Astrocyte of the hippocampus (primary cell): ENCODE data around the gene DELE1.

Experiments used
- DNase-seq: peaks from one replicate; pipeline ENCODE4 v3.0.0; 2011; ENCODE audit warnings: low read depth, low spot score

DELE1 gene

GRCh38 chr5:141957367-141957996 is 33.8 kb downstream of the DELE1 start:
- no peak for DNase-seq

- DNase-seq: no peak
Observed at GRCh38 chr5:141958113-141958512, 34.4 kb downstream of the DELE1 start, which contains the start of gene PCDH12. Gene PCDH12 (minus strand): TSS chr5:141958202. CDS start chr5:141957851, 351 bp downstream.

DNA sequence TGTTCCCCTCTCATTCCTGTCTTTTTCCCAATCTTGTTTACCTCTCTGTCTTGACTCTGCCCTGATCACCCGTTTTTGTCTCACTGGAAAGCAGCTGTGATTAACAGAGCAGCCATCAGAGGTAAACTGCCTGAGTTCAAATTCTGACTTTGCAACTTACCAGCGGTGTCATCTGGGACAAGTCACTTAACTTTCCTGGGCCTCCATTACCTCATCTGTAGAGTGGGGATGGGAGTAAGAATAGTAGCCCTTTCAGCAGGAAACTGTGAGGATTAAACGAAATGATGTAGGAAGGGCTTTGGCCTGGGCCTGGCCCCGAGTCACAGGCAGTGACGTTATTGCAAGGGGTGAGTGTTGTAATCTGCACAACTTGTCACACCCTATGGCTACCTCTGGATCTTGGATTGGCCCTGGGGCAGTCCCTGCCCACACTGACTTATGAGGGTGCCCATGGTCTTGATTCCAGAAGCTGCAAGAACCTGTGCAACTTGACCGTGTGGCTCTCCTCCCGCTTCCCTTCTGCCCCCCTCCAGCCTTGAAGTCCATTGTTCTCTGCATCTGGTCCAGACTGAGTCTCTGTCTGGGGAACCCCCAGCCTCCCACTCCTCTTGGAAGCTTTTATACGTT is 35.0 kb downstream of the DELE1 start:
- DNase-seq: no peak

- DNase-seq: no peak
Observed at GRCh38 chr5:141960018-141960417, 36.3 kb downstream of the DELE1 start.

DNA sequence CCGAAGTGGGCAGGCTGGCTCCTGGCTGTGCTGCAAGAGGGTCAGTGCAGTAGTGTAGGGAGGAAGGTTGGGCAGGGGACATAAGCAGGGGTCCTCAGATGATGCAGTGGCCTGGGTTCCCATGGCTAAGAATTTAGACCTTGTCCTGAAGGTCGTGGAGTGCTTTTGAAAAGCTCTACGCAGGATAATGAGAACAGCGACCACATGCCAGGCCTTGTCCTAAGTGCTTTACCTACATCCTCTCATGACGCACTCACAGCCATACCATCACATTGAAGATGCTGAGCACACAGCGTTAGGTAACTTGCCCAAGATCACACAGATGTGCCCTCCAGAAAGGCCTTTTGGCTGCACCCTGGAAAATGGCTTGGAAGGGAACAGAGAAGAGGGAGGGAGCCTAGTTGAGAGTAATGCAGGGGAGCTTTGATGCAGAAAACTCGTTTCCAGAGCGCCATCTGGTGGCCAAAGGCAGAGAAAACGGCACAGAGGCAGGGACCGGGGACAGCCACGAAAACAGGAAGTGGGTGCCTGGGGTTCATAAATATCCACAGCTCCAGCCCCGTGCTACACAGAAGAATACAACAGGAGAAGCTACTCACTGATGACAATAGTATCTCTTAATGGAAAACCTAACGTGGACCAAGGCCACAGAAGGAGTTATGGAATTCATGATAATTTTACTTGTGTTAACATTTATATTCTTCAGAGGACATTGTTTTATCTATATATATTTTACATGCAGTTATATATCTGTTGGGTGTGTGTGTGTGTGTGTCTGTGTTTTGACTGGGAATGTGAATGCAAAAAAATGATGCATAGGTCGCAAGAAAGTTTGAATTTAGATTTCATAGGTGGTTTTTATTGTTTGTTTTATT is 37.0 kb downstream of the DELE1 start:
- peak; percentile 92 for DNase-seq

DNA sequence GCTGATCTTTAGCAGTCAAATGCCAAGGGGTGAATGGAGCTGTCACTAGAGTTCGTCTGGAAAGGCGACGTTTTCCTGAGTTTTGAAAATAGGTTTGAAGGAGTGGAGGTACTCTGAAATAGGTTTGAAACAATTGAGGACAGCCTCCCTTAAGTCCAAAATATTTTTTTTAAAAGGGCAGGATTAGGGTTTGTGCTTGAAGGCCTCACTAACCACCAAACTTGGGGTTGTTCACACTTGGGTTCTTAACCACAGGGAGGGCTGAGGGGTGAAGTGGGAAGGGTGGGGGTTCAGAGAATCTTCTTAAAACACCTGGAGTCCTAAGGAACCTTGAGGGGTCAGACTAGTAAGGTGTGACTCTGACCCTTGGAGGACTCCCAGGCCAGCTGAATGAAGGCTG is 37.8 kb downstream of the DELE1 start:
- no peak for DNase-seq

- DNase-seq: no peak
Observed at GRCh38 chr5:141963701-141964100, 40.0 kb downstream of the DELE1 start.

DNA sequence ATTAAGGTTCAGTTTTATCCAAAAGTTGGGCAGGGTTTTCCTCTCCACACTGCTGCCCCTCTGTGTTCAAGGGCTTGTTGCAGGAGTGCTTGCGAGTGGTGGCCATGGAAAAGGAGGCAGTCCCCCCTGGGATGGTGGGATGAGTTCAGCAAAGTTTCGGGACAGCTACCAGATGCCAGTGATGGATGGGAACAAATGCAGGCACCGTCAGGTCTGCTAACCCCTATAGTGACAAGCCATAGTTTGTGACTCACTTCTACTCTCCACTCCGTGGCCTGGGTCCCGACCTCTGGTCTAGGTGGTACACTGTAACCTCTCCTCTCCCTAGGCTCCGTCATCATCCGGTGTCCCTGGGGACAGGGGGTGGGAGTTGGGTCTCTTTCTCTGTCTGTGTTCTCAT is 41.4 kb downstream of the DELE1 start:
- DNase-seq: no peak

DNA sequence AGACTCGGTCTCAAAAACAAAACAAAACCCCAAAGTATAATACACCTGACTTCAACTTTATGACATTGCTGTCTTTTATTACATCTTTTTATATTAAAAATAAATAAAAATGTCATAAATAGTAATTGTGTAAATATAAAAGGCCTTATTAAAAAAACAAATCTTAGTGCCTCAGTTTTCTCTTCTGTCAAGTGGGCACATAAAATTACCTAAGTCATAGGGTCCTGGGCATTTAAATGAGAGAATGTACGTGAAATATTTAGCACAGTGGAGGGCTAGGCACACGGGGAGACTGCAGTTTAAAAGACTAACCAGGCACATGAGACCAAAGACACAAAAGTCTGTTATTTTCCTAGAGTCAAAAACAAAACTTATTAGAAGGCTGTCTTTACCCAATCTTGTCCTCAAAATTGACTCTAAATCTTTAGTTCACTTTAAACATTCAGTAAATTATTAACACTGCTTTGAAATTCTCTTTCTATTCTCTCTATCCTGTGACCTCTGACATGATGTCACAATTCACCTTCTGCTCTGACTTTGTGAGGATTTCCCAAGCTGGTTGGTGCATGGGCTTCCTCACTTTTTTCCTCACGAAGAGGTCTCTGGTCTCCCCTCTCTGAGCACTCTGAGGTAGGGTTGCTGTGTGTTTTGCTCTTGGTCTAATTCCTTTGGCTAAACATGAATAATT is 42.7 kb downstream of the DELE1 start:
- no peak for DNase-seq

- no peak for DNase-seq
Observed at GRCh38 chr5:141966963-141967333, 43.3 kb downstream of the DELE1 start.

DNA sequence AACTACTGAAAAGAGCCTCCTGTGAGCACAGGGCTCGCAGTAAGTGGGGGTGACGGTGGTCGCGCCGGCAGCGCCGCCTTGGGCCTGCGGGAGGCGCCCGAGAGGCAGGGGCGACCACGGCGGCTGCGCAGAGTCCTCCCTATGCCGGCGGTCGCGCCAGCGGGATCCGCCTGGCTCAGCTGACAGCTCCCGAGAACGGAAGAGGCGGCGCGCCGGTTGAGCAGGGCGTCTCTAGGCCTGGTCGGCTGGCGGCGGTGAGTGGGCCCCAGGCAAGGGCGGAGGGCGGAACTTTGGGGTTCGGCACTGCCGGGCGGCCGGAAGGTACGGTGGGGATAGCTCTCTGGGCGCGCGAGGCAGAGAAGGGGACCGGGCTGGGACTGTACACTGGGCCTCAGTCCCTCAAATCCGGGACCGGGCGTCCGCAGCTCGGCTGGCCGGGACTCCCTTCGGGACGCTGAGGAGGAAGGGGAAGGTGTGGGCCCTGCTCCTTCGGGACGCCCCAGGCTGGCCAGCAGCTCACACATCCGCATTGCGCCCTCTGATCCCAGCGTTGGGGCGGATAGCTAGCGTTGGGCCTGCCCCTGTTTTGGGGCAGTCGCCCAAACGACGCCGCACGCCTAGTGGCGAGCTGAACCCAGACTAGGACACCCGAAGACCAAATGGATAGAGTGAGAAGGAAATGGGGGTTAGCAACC is 45.4 kb downstream of the DELE1 start, which contains the start of gene RNF14:
RNF14 (plus strand) TSS at position 192 of the 695 bp plus-strand sequence. CDS start 4,484 bp downstream, outside the sequence.
- peak; percentile 98 for DNase-seq

DNA sequence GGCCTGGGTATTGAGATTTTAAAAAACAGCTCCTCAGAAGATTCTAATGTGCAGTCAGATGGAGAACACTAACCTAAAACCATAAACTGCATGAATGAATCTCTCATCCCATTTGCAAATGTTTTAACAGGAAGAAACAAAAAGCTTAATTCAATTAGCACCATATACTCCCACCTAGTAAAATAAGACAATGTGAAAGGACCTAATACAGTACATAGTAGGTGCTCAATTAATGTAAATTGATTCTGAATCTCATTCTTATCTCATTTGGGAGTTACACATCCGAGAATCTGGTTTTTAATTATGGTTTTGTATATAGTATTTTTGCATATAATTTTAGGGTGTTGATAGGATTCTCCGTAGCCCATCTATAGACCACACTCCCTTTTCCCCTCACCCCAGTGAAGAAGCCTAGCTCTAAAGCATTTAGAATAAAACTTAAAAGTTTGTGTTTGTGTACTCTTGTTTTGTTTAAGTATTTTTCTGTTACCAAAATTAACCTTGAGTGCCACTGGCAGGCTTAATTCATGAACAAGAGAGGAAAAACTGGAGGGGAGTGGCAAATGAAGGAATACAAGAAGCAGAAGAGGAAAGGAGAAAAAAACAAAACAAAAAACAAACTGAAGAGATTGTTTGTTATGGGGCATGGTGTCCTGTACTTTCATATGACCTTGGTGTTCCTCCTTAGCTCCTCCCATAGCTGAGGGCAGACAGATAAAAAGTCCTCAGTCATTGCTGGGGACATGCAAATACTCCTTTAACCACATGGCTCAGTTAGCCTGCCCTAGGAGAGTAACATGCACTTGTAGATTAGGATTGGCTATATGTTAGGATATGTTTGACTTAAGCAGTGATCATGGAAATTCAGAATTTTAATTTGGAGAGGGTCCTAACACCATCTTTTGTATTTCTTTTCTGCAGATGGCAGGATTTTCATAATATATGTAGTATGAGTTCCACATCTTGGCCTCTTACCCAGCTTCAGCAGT is 46.4 kb downstream of the DELE1 start:
- no peak for DNase-seq

GRCh38 chr5:141973871-141974595 is 50.4 kb downstream of the DELE1 start:
- peak; percentile 32 for DNase-seq

DNA sequence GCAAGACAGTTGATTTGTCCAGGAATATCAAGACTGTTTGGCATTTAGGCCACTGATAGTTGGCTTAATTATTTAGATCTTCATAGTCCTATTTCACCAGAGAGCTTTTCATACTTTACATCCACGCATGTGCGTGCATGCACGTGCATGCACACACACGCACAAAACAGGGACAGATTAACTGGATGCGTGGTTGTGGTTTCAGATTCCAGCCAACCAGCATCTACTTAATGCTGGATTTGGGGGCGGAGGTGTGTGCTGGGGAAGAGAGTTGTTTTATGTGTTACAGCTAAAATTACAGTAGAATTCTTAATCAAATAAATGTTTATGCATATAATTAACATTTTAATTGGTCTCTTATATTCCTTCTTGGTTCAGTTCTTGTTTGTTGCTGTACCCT is 52.5 kb downstream of the DELE1 start:
- DNase-seq: no peak

GRCh38 chr5:141978389-141978788 is 54.7 kb downstream of the DELE1 start:
- no peak for DNase-seq

- no peak for DNase-seq
Observed at GRCh38 chr5:141982626-141983025, 59.0 kb downstream of the DELE1 start.

DNA sequence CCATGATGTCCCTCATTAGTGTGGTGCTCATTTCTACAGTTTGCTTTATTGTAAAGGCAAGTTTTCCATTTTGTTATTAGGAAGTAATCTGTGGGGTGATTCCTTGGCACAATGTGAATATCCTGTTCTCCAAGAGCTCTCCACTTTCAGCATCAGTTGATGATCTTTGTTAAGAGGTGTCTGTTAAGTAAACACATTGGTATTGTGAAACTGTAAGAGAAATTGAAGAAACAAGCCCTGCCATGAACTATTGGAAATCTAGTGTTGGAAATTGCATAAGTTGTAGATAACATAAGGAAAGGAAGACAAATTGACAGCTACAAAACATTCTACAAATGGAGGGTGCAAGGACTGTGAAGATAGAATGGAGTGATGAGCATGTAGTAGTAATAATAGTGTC is 62.4 kb downstream of the DELE1 start:
- DNase-seq: no peak

GRCh38 chr5:141989720-141990119 is 66.0 kb downstream of the DELE1 start:
- DNase-seq: no peak
